H9 (cell line): ENCODE results near the gene GPHA2. TPM values are rescaled to one million over a fixed set of nuclear protein-coding genes. Genes with fewer than 3 reads are reported as not detected.

Experiments
- DNase-seq: peaks from one replicate; pipeline ENCODE4 v3.0.0-alpha.2; 2017
- H2AFZ ChIP-seq: one replicate; pipeline ENCODE4 v1.6.1; 2013; ENCODE audit warnings: mild to moderate bottlenecking, low read length, control low read depth, moderate library complexity
- H2AK5ac ChIP-seq: 2 replicates; pipeline ENCODE4 v1.6.1; 2013; ENCODE audit warnings: low read length, control low read depth, mixed read lengths; ENCODE audit not compliant: insufficient read length
- H2BK120ac ChIP-seq: one replicate; pipeline ENCODE4 v1.6.1; 2013; ENCODE audit warnings: low read depth, mild to moderate bottlenecking, low read length, control low read depth, inconsistent platforms; ENCODE audit not compliant: poor library complexity, severe bottlenecking
- H2BK12ac ChIP-seq: 2 replicates; pipeline ENCODE4 v1.6.1; 2013; ENCODE audit warnings: low read length, control low read depth, mixed read lengths, low read depth; ENCODE audit not compliant: insufficient read length
- H2BK15ac ChIP-seq: 2 replicates; pipeline ENCODE4 v1.6.1; 2013; ENCODE audit warnings: low read depth, low read length, control low read depth
- H2BK20ac ChIP-seq: one replicate; pipeline ENCODE4 v1.6.1; 2013; ENCODE audit warnings: low read depth, mild to moderate bottlenecking, low read length, control low read depth, inconsistent platforms; ENCODE audit not compliant: poor library complexity, severe bottlenecking
- H2BK5ac ChIP-seq: 2 replicates; pipeline ENCODE4 v1.6.1; 2013; ENCODE audit warnings: low read length, control low read depth, mixed read lengths; ENCODE audit not compliant: insufficient read length
- H3K14ac ChIP-seq: 2 replicates; pipeline ENCODE4 v1.6.1; 2013; ENCODE audit warnings: low read length, control low read depth; ENCODE audit not compliant: insufficient read depth
- H3K18ac ChIP-seq: 2 replicates; pipeline ENCODE4 v1.6.1; 2013; ENCODE audit warnings: low read depth, mild to moderate bottlenecking, mixed read lengths, low read length, control low read depth; ENCODE audit not compliant: insufficient read length
- H3K23ac ChIP-seq: 2 replicates; pipeline ENCODE4 v1.6.1; 2013; ENCODE audit warnings: low read length, control low read depth, mixed read lengths, low read depth; ENCODE audit not compliant: insufficient read length
- H3K23me2 ChIP-seq: 2 replicates; pipeline ENCODE4 v1.6.1; 2013; ENCODE audit warnings: low read depth, mild to moderate bottlenecking, mixed read lengths, low read length, control low read depth; ENCODE audit not compliant: insufficient read length, poor library complexity, severe bottlenecking
- H3K27ac ChIP-seq: 2 replicates; pipeline ENCODE4 v1.5.1; 2013; ENCODE audit warnings: low read length, control low read depth, mixed read lengths, low read depth; ENCODE audit not compliant: insufficient read length
- H3K27me3 ChIP-seq: 2 replicates; pipeline ENCODE4 v1.6.1; 2013; ENCODE audit warnings: low read length, control low read depth, inconsistent platforms; ENCODE audit not compliant: insufficient read depth
- H3K4ac ChIP-seq: 2 replicates; pipeline ENCODE4 v1.6.1; 2013; ENCODE audit warnings: low read depth, mild to moderate bottlenecking, control low read depth, inconsistent platforms, low read length, moderate library complexity
- H3K4me1 ChIP-seq: 2 replicates; pipeline ENCODE4 v1.6.1; 2013; ENCODE audit warnings: low read length, control low read depth, inconsistent platforms; ENCODE audit not compliant: insufficient read depth
- H3K4me2 ChIP-seq: 2 replicates; pipeline ENCODE4 v1.6.1; 2013; ENCODE audit warnings: low read length, control low read depth, mixed read lengths; ENCODE audit not compliant: insufficient read length, insufficient read depth
- H3K56ac ChIP-seq: 2 replicates; pipeline ENCODE4 v1.6.1; 2013; ENCODE audit warnings: low read depth, mild to moderate bottlenecking, mixed read lengths, low read length, control low read depth; ENCODE audit not compliant: insufficient read length
- H3K79me1 ChIP-seq: 2 replicates; pipeline ENCODE4 v1.6.1; 2013; ENCODE audit warnings: low read depth, mild to moderate bottlenecking, moderate library complexity, low read length, control low read depth, inconsistent platforms; ENCODE audit not compliant: insufficient read depth, poor library complexity, severe bottlenecking
- H3K79me2 ChIP-seq: 2 replicates; pipeline ENCODE4 v1.6.1; 2013; ENCODE audit warnings: low read length, control low read depth, inconsistent platforms; ENCODE audit not compliant: insufficient read depth
- H3K9ac ChIP-seq: 2 replicates; pipeline ENCODE4 v1.6.1; 2013; ENCODE audit warnings: low read length, control low read depth, mixed read lengths; ENCODE audit not compliant: insufficient read length; ENCODE audit errors: extremely low read depth
- H3K9me3 ChIP-seq: one replicate; pipeline ENCODE4 v1.6.1; 2013; ENCODE audit warnings: low read depth, low read length, inconsistent platforms; ENCODE audit not compliant: control insufficient read depth
- H3T11ph ChIP-seq: one replicate; pipeline ENCODE4 v1.6.1; 2013; ENCODE audit warnings: mild to moderate bottlenecking, low read length, control low read depth, inconsistent platforms
- H4K20me1 ChIP-seq: one replicate; pipeline ENCODE4 v1.6.1; 2013; ENCODE audit not compliant: control insufficient read depth, insufficient read length, insufficient read depth
- H4K5ac ChIP-seq: 2 replicates; pipeline ENCODE4 v1.6.1; 2013; ENCODE audit warnings: low read depth, mild to moderate bottlenecking, mixed read lengths, low read length, control low read depth; ENCODE audit not compliant: insufficient read length
- H4K8ac ChIP-seq: replicated peaks from 2 replicates; pipeline ENCODE4 v1.6.1; 2013; ENCODE audit warnings: low read length, control low read depth, mixed read lengths, low read depth; ENCODE audit not compliant: insufficient read length
- H4K91ac ChIP-seq: 2 replicates; pipeline ENCODE4 v1.6.1; 2013; ENCODE audit warnings: low read depth, mild to moderate bottlenecking, moderate library complexity, mixed read lengths, low read length, control low read depth; ENCODE audit not compliant: insufficient read length
- H3K27ac Mint-ChIP-seq, 3 experiments: 2 replicates in 2 of 3; 3 replicates in 1 of 3; pipeline ENCODE4 v1.8.0; 2020 to 2021; ENCODE audit warnings: mixed read lengths in 3 of 3, mild to moderate bottlenecking in 1 of 3, moderate library complexity in 1 of 3
- H3K27me3 Mint-ChIP-seq: 2 replicates; pipeline ENCODE4 v1.8.0; 2021; ENCODE audit warnings: low read depth, mild to moderate bottlenecking, moderate library complexity, mixed read lengths
- H3K36me3 Mint-ChIP-seq, 3 experiments: 2 replicates in 2 of 3; 3 replicates in 1 of 3; pipeline ENCODE4 v1.8.0; 2020 to 2021; ENCODE audit warnings: low read depth in 3 of 3, mixed read lengths in 3 of 3; ENCODE audit not compliant: insufficient read depth in 1 of 3
- H3K4me1 Mint-ChIP-seq, 2 experiments: 2 replicates each; pipeline ENCODE4 v1.8.0; 2020; ENCODE audit warnings: mixed read lengths in 2 of 2
- H3K4me3 Mint-ChIP-seq, 2 experiments: 2 replicates in 1 of 2; 3 replicates in 1 of 2; pipeline ENCODE4 v1.8.0; 2020 to 2021; ENCODE audit warnings: mild to moderate bottlenecking in 2 of 2, mixed read lengths in 2 of 2, moderate library complexity in 1 of 2
- H3K9me3 Mint-ChIP-seq, 2 experiments: 2 replicates in 1 of 2; 3 replicates in 1 of 2; pipeline ENCODE4 v1.8.0; 2020; ENCODE audit warnings: mild to moderate bottlenecking in 2 of 2, mixed read lengths in 2 of 2, moderate library complexity in 1 of 2
- CTCF ChIP-seq: fragments of 200-600 bp; sonication (generic); conservative IDR thresholded peaks from 3 replicates; pipeline ENCODE4 v1.8.0; 2021; ENCODE audit warnings: antibody characterized with exemption, mild to moderate bottlenecking
- WGBS: extraction: QIAGEN DNeasy Blood & Tissue Kit; methylation state at CpG from one replicate; pipeline ENCODE4 v1.1.7; 2013; ENCODE audit warnings: missing lambda C conversion rate, low lambda C conversion rate, mixed read lengths; ENCODE audit not compliant: insufficient read length; ENCODE audit errors: extremely low coverage; 5-methylcytosine and 5-hydroxymethylcytosine counted together
- total RNA-seq: library from RNA; stranded (reverse); gene quantifications from 2 replicates; pipeline ENCODE4 v1.2.1, GENCODE V29; 2021

Gene GPHA2
- total RNA-seq, 1 experiment from 2014 or later = 2.1 TPM

DNA sequence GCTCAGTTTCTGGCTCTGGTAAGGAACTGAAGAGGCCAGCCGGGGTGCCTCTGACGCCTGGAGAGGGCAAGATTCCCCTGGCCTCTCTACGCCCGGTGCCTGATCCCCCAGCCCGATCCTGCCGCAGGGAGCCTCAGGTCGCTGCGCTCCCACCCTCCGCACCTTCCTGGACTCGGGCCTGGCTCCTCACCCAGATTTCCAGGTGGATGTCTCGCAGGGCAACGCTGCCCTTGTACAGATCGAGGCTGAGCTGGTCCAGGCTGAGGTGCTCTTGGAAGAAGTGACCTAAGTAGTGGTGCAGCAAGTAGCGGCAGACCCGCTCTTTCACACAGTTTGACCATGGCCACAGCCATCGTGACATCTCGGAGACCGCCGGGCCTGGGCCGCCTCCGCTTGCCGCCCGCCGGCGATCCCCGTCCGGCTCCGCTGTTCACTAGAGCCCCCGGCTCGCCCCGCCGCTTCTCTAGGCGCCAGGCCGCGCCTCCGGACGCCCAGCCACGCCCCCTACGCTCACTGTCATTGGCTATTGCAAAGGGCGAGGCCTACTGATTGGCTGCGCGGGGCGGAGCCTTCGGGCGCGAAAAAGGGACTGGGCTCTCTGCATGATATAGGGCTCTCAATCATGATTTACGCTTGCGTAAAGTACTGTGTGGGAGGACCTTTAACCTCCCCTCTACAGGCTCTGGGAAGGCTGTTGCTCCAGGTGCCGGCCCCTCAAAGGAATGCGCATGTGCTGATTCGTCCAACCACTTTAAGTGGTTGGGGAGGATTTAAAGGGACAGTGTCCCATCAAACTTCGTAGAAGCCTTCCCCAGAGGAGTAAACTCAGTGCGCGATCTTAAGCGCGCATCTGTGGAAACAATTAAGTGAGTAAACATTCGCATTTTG lies 18.7 kb downstream of the GPHA2 start, which contains the start of gene ATG2A:
ATG2A (minus strand) TSS at position 435 of the 888 bp plus-strand sequence; CDS start at position 361, 74 bp downstream.
- peaks cover 10% of the 10 kb centered on the region for H3K23me2 ChIP-seq
- H2BK5ac ChIP-seq = no peak within 1 kb of the TSS
- H3K4ac ChIP-seq = no peak within 1 kb of the TSS
- H3K9ac ChIP-seq = peak within 1 kb of the TSS; percentile 99
- TF ChIP-seq CTCF = no peak
- no peak within 1 kb of the TSS for H2BK120ac ChIP-seq
- H4K20me1 ChIP-seq = no peaks in the 10 kb centered on the region
- H4K91ac ChIP-seq = no peak within 1 kb of the TSS
- no peak within 1 kb of the TSS for H4K5ac ChIP-seq
- Mint-ChIP-seq H3K4me1 (peaks cover 18 to 22% of the 10 kb centered on the region in 2 experiments), H3K27ac (peak within 1 kb of the TSS; percentile 92 to 97 (median 94)), H3K27me3 (no peaks in the 10 kb centered on the region), H3K9me3 (no peaks in the 10 kb centered on the region), H3K4me3 (peak within 1 kb of the TSS; percentile 84 to 90), H3K36me3 (peaks cover 4 to 15% (median 6%) of the 10 kb centered on the region in 3 experiments; a peak in 6 of 7 replicates)
- peak; percentile 99 for DNase-seq
- H2AK5ac ChIP-seq = no peak within 1 kb of the TSS
- no peak within 1 kb of the TSS for H2AFZ ChIP-seq
- H3K4me2 ChIP-seq = peak within 1 kb of the TSS; percentile 98
- H2BK15ac ChIP-seq = no peak within 1 kb of the TSS
- no CpG with 5 or more reads among the region's 57 CpGs for WGBS
- no peak within 1 kb of the TSS for H3K23ac ChIP-seq
- no peak within 1 kb of the TSS for H3K27ac ChIP-seq
- H3K4me1 ChIP-seq = no peaks in the 10 kb centered on the region
- H4K8ac ChIP-seq = no peak within 1 kb of the TSS
- H3K9me3 ChIP-seq = no peaks in the 10 kb centered on the region
- H3K14ac ChIP-seq = peak within 1 kb of the TSS; percentile 83
- no peaks in the 10 kb centered on the region for H3K27me3 ChIP-seq
- H3K79me1 ChIP-seq = no peaks in the 10 kb centered on the region
- no peak within 1 kb of the TSS for H3K56ac ChIP-seq
- no peaks in the 10 kb centered on the region for H3K79me2 ChIP-seq
- no peak within 1 kb of the TSS for H2BK20ac ChIP-seq
- H3T11ph ChIP-seq = no peak within 1 kb of the TSS
- H2BK12ac ChIP-seq = no peak within 1 kb of the TSS
- peak within 1 kb of the TSS; percentile 47 for H3K18ac ChIP-seq
